ENCODE measurements around the gene SLC16A2.
"Not testable (repeated sequence)": the region's sequence is repeated elsewhere in the genome, so short reads cannot be mapped to it uniquely, and the experiment has no call there.

Gene SLC16A2

GRCh38 chrX:74452199-74452481, 30.8 kb downstream of the SLC16A2 start:
- H3K79me2 ChIP-seq (ENCODE audit: control insufficient read depth, low read length) = no peaks in the 10 kb centered on the region
- H4K20me1 ChIP-seq (ENCODE audit: control insufficient read depth, insufficient read depth, low read depth, low read length) = no peaks in the 10 kb centered on the region
- H3K4me2 ChIP-seq (ENCODE audit: low read length) = no peak overlapping the region
- no peaks in the 10 kb centered on the region for H3K27me3 ChIP-seq (ENCODE audit: control insufficient read depth, low read length)
- no peak overlapping the region for H3K4me3 ChIP-seq (ENCODE audit: low read length)
- no peak overlapping the region for H3K27ac ChIP-seq (ENCODE audit: low read depth, low read length)
- no peaks in the 10 kb centered on the region for H3K36me3 ChIP-seq (ENCODE audit: control insufficient read depth, low read length)
- no peaks in the 10 kb centered on the region for H3K9me3 ChIP-seq (ENCODE audit: control insufficient read depth, insufficient read depth, low read length)
- no peaks in the 10 kb centered on the region for H3F3A ChIP-seq (ENCODE audit: control insufficient read depth, insufficient read depth)
- H3K9me2 ChIP-seq (replicated peaks; ENCODE audit: control insufficient read depth, low read length) = no peaks in the 10 kb centered on the region
- no peaks in the 10 kb centered on the region for H3K4me1 ChIP-seq (ENCODE audit: control insufficient read depth, low read length)
- TF ChIP-seq EZH2phosphoT487 (IDR thresholded peaks at IDR 0.05; ENCODE audit: borderline replicate concordance, low read length) (no peak), CTCF (IDR thresholded peaks at IDR 0.05; ENCODE audit: low read depth, low read length, poor library complexity, severe bottlenecking) (no peak)

- no peaks in the 10 kb centered on the region for H3K9me3 ChIP-seq (ENCODE audit: control insufficient read depth, insufficient read depth, low read length)
- no peaks in the 10 kb centered on the region for H3K79me2 ChIP-seq (ENCODE audit: control insufficient read depth, low read length)
- no peaks in the 10 kb centered on the region for H4K20me1 ChIP-seq (ENCODE audit: control insufficient read depth, insufficient read depth, low read depth, low read length)
- H3K4me1 ChIP-seq (ENCODE audit: control insufficient read depth, low read length) = no peaks in the 10 kb centered on the region
- no peak overlapping the region for H3K4me2 ChIP-seq (ENCODE audit: low read length)
- no peak for TF ChIP-seq CTCF (IDR thresholded peaks at IDR 0.05; ENCODE audit: low read depth, low read length, poor library complexity, severe bottlenecking)
- no peak for TF ChIP-seq EZH2phosphoT487 (IDR thresholded peaks at IDR 0.05; ENCODE audit: borderline replicate concordance, low read length)
- H3K9me2 ChIP-seq (replicated peaks; ENCODE audit: control insufficient read depth, low read length) = no peaks in the 10 kb centered on the region
- no peak overlapping the region for H3K27ac ChIP-seq (ENCODE audit: low read depth, low read length)
- H3K4me3 ChIP-seq (ENCODE audit: low read length) = no peak overlapping the region
- H3K27me3 ChIP-seq (ENCODE audit: control insufficient read depth, low read length) = no peaks in the 10 kb centered on the region
- H3K36me3 ChIP-seq (ENCODE audit: control insufficient read depth, low read length) = no peaks in the 10 kb centered on the region
- H3F3A ChIP-seq (ENCODE audit: control insufficient read depth, insufficient read depth) = no peaks in the 10 kb centered on the region
Observed at GRCh38 chrX:74453178-74453577, 31.9 kb downstream of the SLC16A2 start.

- not testable (repeated sequence) for H3K4me3 ChIP-seq (ENCODE audit: low read length); H3K36me3 ChIP-seq (ENCODE audit: control insufficient read depth, low read length); H3K9me2 ChIP-seq (replicated peaks; ENCODE audit: control insufficient read depth, low read length); H3K27me3 ChIP-seq (ENCODE audit: control insufficient read depth, low read length); H4K20me1 ChIP-seq (ENCODE audit: control insufficient read depth, insufficient read depth, low read depth, low read length); H3K4me1 ChIP-seq (ENCODE audit: control insufficient read depth, low read length); H3K27ac ChIP-seq (ENCODE audit: low read depth, low read length); H3F3A ChIP-seq (ENCODE audit: control insufficient read depth, insufficient read depth); H3K4me2 ChIP-seq (ENCODE audit: low read length); H3K9me3 ChIP-seq (ENCODE audit: control insufficient read depth, insufficient read depth, low read length); H3K79me2 ChIP-seq (ENCODE audit: control insufficient read depth, low read length)
Observed at GRCh38 chrX:74454233-74454632, 32.9 kb downstream of the SLC16A2 start.

GRCh38 chrX:74458736-74459135, 37.4 kb downstream of the SLC16A2 start:
- Histone ChIP-seq H3K4me2 (ENCODE audit: low read length) (no peak overlapping the region), H3K27me3 (ENCODE audit: control insufficient read depth, low read length) (no peaks in the 10 kb centered on the region)

More at GRCh38 chrX:74458736-74459135, 37.4 kb downstream of the SLC16A2 start:
- Histone ChIP-seq H3K4me3 (ENCODE audit: low read length) (no peak overlapping the region), H3K9me2 (replicated peaks; ENCODE audit: control insufficient read depth, low read length) (no peaks in the 10 kb centered on the region), H3K4me1 (ENCODE audit: control insufficient read depth, low read length) (no peaks in the 10 kb centered on the region), H4K20me1 (ENCODE audit: control insufficient read depth, insufficient read depth, low read depth, low read length) (no peaks in the 10 kb centered on the region), H3F3A (ENCODE audit: control insufficient read depth, insufficient read depth) (no peaks in the 10 kb centered on the region), H3K79me2 (ENCODE audit: control insufficient read depth, low read length) (no peaks in the 10 kb centered on the region), H3K36me3 (ENCODE audit: control insufficient read depth, low read length) (no peaks in the 10 kb centered on the region), H3K27ac (ENCODE audit: low read depth, low read length) (no peak overlapping the region), H3K9me3 (ENCODE audit: control insufficient read depth, insufficient read depth, low read length) (no peaks in the 10 kb centered on the region)
- no peak for TF ChIP-seq EZH2phosphoT487 (IDR thresholded peaks at IDR 0.05; ENCODE audit: borderline replicate concordance, low read length)
- no peak for TF ChIP-seq CTCF (IDR thresholded peaks at IDR 0.05; ENCODE audit: low read depth, low read length, poor library complexity, severe bottlenecking)
